Measurements from ENCODE around the gene LAMB1.

DNA sequence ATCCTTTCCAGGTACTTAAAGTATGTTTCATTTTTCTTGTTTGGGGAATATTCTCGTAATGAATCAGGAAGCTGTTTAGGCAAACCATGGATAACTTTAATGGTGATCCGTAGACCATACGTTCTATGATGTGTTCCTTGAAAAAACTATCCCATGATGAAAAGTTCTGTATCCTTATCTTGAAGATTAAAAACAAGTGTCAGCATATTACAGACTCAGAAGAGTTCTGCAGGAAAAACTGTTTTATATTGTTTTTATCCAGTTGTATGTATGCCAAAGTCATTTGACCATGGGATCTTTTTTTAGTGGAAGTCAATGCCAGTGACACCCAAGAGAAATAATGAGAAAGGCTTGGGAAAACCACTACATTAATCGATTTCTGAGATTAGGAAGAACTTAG lies 59.9 kb downstream of the LAMB1 start:
- TF ChIP-seq, protein P1, sequence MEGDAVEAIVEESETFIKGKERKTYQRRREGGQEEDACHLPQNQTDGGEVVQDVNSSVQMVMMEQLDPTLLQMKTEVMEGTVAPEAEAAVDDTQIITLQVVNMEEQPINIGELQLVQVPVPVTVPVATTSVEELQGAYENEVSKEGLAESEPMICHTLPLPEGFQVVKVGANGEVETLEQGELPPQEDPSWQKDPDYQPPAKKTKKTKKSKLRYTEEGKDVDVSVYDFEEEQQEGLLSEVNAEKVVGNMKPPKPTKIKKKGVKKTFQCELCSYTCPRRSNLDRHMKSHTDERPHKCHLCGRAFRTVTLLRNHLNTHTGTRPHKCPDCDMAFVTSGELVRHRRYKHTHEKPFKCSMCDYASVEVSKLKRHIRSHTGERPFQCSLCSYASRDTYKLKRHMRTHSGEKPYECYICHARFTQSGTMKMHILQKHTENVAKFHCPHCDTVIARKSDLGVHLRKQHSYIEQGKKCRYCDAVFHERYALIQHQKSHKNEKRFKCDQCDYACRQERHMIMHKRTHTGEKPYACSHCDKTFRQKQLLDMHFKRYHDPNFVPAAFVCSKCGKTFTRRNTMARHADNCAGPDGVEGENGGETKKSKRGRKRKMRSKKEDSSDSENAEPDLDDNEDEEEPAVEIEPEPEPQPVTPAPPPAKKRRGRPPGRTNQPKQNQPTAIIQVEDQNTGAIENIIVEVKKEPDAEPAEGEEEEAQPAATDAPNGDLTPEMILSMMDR (conservative IDR thresholded peaks at IDR 0.05; ENCODE audit: low read depth, low read length) = no peak
- TF ChIP-seq EZH2 (IDR thresholded peaks at IDR 0.05; ENCODE audit: borderline replicate concordance, low read depth, low read length, poor library complexity, severe bottlenecking) = no peak
